IMR-90 (cell line): ENCODE data around the gene C11orf65. TPM values are rescaled to one million over a fixed set of nuclear protein-coding genes. Genes with fewer than 3 reads are reported as not detected.

Experiments
- ATAC-seq: fragments of 200-7000 bp; cut with Tn5 transposase; 2 replicates; pipeline ENCODE4 v1.9.1; 2020; ENCODE audit warnings: low read depth, mild to moderate bottlenecking, moderate library complexity
- BruUV-seq: library from RNA; stranded (reverse); fragments of 400-500 nt; replicated peaks from 2 replicates; lab custom pipeline; 2021; lab: Mats Ljungman, UMichigan
- CTCF ChIA-PET: fragments of 300-600 bp; formaldehyde crosslinking; extraction: SDS; loops from one replicate; lab custom pipeline; 2021; ENCODE audit warnings: antibody characterized with exemption; lab: Yijun Ruan, JAX
- POLR2A ChIA-PET: fragments of 300-600 bp; sonication (Branson Sonifier 250); formaldehyde crosslinking; loops from one replicate; lab custom pipeline; 2022; ENCODE audit warnings: antibody characterized with exemption; ENCODE audit not compliant: unreplicated experiment; lab: Charles Lee
- DNase-seq: peaks from one replicate; pipeline ENCODE4 v3.0.0; 2013
- H2AFZ ChIP-seq: replicated peaks from 2 replicates; pipeline ENCODE3; 2013; ENCODE audit warnings: low read length, mild to moderate bottlenecking; ENCODE audit not compliant: poor library complexity
- H2AK5ac ChIP-seq: 2 replicates; pipeline ENCODE4 v1.6.1; 2013; ENCODE audit warnings: low read depth, low read length, inconsistent platforms
- H2AK9ac ChIP-seq: replicated peaks from 2 replicates; pipeline ENCODE3; 2013; ENCODE audit warnings: mild to moderate bottlenecking, low read depth, low read length, moderate library complexity; ENCODE audit not compliant: poor library complexity
- H2BK120ac ChIP-seq: 2 replicates; pipeline ENCODE4 v1.6.1; 2013; ENCODE audit warnings: low read depth, low read length, inconsistent platforms
- H2BK15ac ChIP-seq: 3 replicates; pipeline ENCODE4 v1.6.1; 2013; ENCODE audit warnings: low read depth, low read length, inconsistent platforms
- H2BK20ac ChIP-seq: 2 replicates; pipeline ENCODE4 v1.6.1; 2013; ENCODE audit warnings: low read depth, mild to moderate bottlenecking, inconsistent platforms, low read length, moderate library complexity
- H2BK5ac ChIP-seq: 2 replicates; pipeline ENCODE4 v1.6.1; 2013; ENCODE audit warnings: mild to moderate bottlenecking, low read depth, low read length, inconsistent platforms; ENCODE audit not compliant: poor library complexity, severe bottlenecking
- H3K14ac ChIP-seq: replicated peaks from 2 replicates; pipeline ENCODE4 v1.6.1; 2013; ENCODE audit warnings: low read depth, low read length, inconsistent platforms
- H3K18ac ChIP-seq: 2 replicates; pipeline ENCODE4 v1.6.1; 2013; ENCODE audit warnings: low read depth, low read length, control low read depth
- H3K23ac ChIP-seq: 2 replicates; pipeline ENCODE4 v1.6.1; 2013; ENCODE audit warnings: low read depth, low read length, inconsistent platforms
- H3K27ac ChIP-seq: 2 replicates; pipeline ENCODE4 v1.5.1; 2013; ENCODE audit warnings: mild to moderate bottlenecking, control low read depth, low read length; ENCODE audit not compliant: insufficient read depth
- H3K27me3 ChIP-seq: 2 replicates; pipeline ENCODE4 v1.6.1; 2013; ENCODE audit warnings: low read length; ENCODE audit not compliant: control insufficient read depth, insufficient read depth
- H3K36me3 ChIP-seq: 2 replicates; pipeline ENCODE4 v1.6.1; 2013; ENCODE audit warnings: low read length, mixed read lengths; ENCODE audit not compliant: control insufficient read depth, insufficient read depth
- H3K4ac ChIP-seq: 2 replicates; pipeline ENCODE4 v1.6.1; 2013; ENCODE audit warnings: low read depth, low read length, inconsistent platforms
- H3K4me1 ChIP-seq: 2 replicates; pipeline ENCODE4 v1.6.1; 2013; ENCODE audit warnings: low read length, mixed read lengths; ENCODE audit not compliant: control insufficient read depth, insufficient read depth
- H3K4me2 ChIP-seq: 2 replicates; pipeline ENCODE4 v1.6.1; 2013; ENCODE audit warnings: low read depth, mild to moderate bottlenecking, control low read depth, low read length, moderate library complexity
- H3K4me3 ChIP-seq: 2 replicates; pipeline ENCODE4 v1.5.1; 2013; ENCODE audit warnings: low read depth, mild to moderate bottlenecking, control low read depth, low read length, moderate library complexity; ENCODE audit not compliant: insufficient read depth
- H3K56ac ChIP-seq: 2 replicates; pipeline ENCODE4 v1.6.1; 2013; ENCODE audit warnings: low read length, inconsistent platforms; ENCODE audit not compliant: insufficient read depth; ENCODE audit errors: extremely low read depth
- H3K79me1 ChIP-seq, 2 experiments: 2 replicates each; pipeline ENCODE4 v1.6.1; 2013; ENCODE audit warnings: low read length in 2 of 2, inconsistent platforms in 1 of 2, low read depth in 1 of 2
- H3K9ac ChIP-seq: 2 replicates; pipeline ENCODE4 v1.6.1; 2013; ENCODE audit warnings: low read depth, low read length, control low read depth
- H3K9me1 ChIP-seq: 2 replicates; pipeline ENCODE4 v1.6.1; 2013; ENCODE audit warnings: low read length, inconsistent platforms; ENCODE audit not compliant: insufficient read depth
- H3K9me3 ChIP-seq: 2 replicates; pipeline ENCODE4 v1.6.1; 2013; ENCODE audit warnings: low read length; ENCODE audit not compliant: control insufficient read depth, insufficient read depth
- H4K20me1 ChIP-seq: 2 replicates; pipeline ENCODE4 v1.6.1; 2013; ENCODE audit warnings: low read length, inconsistent platforms; ENCODE audit not compliant: insufficient read depth
- H4K5ac ChIP-seq: 2 replicates; pipeline ENCODE4 v1.6.1; 2013; ENCODE audit warnings: mild to moderate bottlenecking, low read depth, low read length, control low read depth
- H4K8ac ChIP-seq, 2 experiments: 2 replicates each; pipeline ENCODE4 v1.6.1; 2013; ENCODE audit warnings: low read depth in 2 of 2, low read length in 2 of 2, control low read depth in 1 of 2, inconsistent platforms in 1 of 2
- H4K91ac ChIP-seq: 2 replicates; pipeline ENCODE4 v1.6.1; 2013; ENCODE audit warnings: low read depth, low read length, inconsistent platforms; ENCODE audit not compliant: insufficient read depth
- BHLHE40 ChIP-seq: fragments of 150-350 bp; IDR thresholded peaks from 2 replicates; pipeline ENCODE4 v1.6.1; 2016; ENCODE audit warnings: mild to moderate bottlenecking, low read depth, low read length
- CEBPB ChIP-seq: IDR thresholded peaks from 2 replicates; pipeline ENCODE4 v1.6.1; 2012; ENCODE audit warnings: low read depth, low read length, improper control_type of control experiment
- CHD1 ChIP-seq: IDR thresholded peaks from 2 replicates; pipeline ENCODE4 v1.6.1; 2012; ENCODE audit warnings: low read depth, low read length, improper control_type of control experiment
- FOS ChIP-seq: fragments of 150-350 bp; IDR thresholded peaks from 2 replicates; pipeline ENCODE4 v1.6.1; 2016; ENCODE audit warnings: low read depth, low read length
- MAFK ChIP-seq: IDR thresholded peaks from 2 replicates; pipeline ENCODE4 v1.6.1; 2012; ENCODE audit warnings: low read depth, low read length, improper control_type of control experiment
- MAZ ChIP-seq: IDR thresholded peaks from 2 replicates; pipeline ENCODE4 v1.6.1; 2012; ENCODE audit warnings: low read depth, mild to moderate bottlenecking, low read length, improper control_type of control experiment, moderate library complexity, borderline replicate concordance
- MXI1 ChIP-seq: IDR thresholded peaks from 2 replicates; pipeline ENCODE4 v1.6.1; 2012; ENCODE audit warnings: low read depth, mild to moderate bottlenecking, low read length, moderate library complexity, borderline replicate concordance
- NFE2L2 ChIP-seq: fragments of 150-350 bp; IDR thresholded peaks from 2 replicates; pipeline ENCODE4 v1.6.1; 2016; ENCODE audit warnings: low read depth, mild to moderate bottlenecking, low read length
- POLR2A ChIP-seq: IDR thresholded peaks from 2 replicates; pipeline ENCODE4 v1.6.1; 2012; ENCODE audit warnings: mild to moderate bottlenecking, low read depth, low read length
- RAD21 ChIP-seq: IDR thresholded peaks from 2 replicates; pipeline ENCODE4 v1.6.1; 2012; ENCODE audit warnings: low read length, improper control_type of control experiment
- RCOR1 ChIP-seq: IDR thresholded peaks from 2 replicates; pipeline ENCODE4 v1.6.1; 2012; ENCODE audit warnings: mild to moderate bottlenecking, low read length, improper control_type of control experiment; ENCODE audit not compliant: insufficient replicate concordance
- RFX5 ChIP-seq: IDR thresholded peaks from 2 replicates; pipeline ENCODE4 v1.8.0; 2012; ENCODE audit warnings: low read depth, mild to moderate bottlenecking, low read length, moderate library complexity
- SMC3 ChIP-seq: fragments of 150-350 bp; IDR thresholded peaks from 2 replicates; pipeline ENCODE4 v1.6.1; 2016; ENCODE audit warnings: low read depth, mild to moderate bottlenecking, antibody characterized with exemption, low read length, moderate library complexity
- dilution Hi-C: fragments of 300-500 bp; cut with HindIII; formaldehyde crosslinking; loops from one replicate; pipeline ENCODE4 v1.14.3; 2018; ENCODE audit warnings: low sequenced_read_pairs; ENCODE audit not compliant: unreplicated experiment
- in situ Hi-C: fragments of 300-500 bp; cut with MboI; formaldehyde crosslinking; loops from 3 replicates; pipeline ENCODE4 v1.14.3; 2019; ENCODE audit warnings: low sequenced_read_pairs, inconsistent platforms, mixed read lengths
- intact Hi-C: fragments of 100-400 bp; cut with micrococcal nuclease; formaldehyde crosslinking; loops from 2 replicates; pipeline ENCODE4 v1.10.0; 2022
- polyA plus RNA-seq, 3 experiments: library from polyadenylated mRNA; depleted of rRNA; stranded (reverse); fragments of >200 nt; gene quantifications; 2 replicates each; pipeline ENCODE4 v1.2.3, GENCODE V29; 2012; ENCODE audit warnings: low replicate concordance in 1 of 3
- total RNA-seq: library from RNA; depleted of rRNA; stranded (reverse); fragments of >200 nt; gene quantifications from 2 replicates; pipeline ENCODE4 v1.2.3, GENCODE V29; 2012
- TF ChIP-seq, protein P1 (sequence below): fragments of 150-350 bp; IDR thresholded peaks from 2 replicates; pipeline ENCODE4 v1.6.1; 2017; ENCODE audit warnings: mild to moderate bottlenecking, antibody characterized with exemption, low read length, low read depth
- TF ChIP-seq, protein P2 (sequence below): fragments of 150-350 bp; IDR thresholded peaks from 2 replicates; pipeline ENCODE4 v1.6.1; 2016; ENCODE audit warnings: low read depth, mild to moderate bottlenecking, low read length, moderate library complexity, borderline replicate concordance
- TF ChIP-seq, protein P3 (sequence below): conservative IDR thresholded peaks from 2 replicates; pipeline ENCODE4 v1.5.1; 2012; ENCODE audit warnings: mild to moderate bottlenecking, low read depth, low read length, improper control_type of control experiment

Gene C11orf65
- total and polyA plus RNA-seq, 2 of the 4 experiments (the other 2 are of a cell fraction), result 0.12 to 0.18 TPM

DNA sequence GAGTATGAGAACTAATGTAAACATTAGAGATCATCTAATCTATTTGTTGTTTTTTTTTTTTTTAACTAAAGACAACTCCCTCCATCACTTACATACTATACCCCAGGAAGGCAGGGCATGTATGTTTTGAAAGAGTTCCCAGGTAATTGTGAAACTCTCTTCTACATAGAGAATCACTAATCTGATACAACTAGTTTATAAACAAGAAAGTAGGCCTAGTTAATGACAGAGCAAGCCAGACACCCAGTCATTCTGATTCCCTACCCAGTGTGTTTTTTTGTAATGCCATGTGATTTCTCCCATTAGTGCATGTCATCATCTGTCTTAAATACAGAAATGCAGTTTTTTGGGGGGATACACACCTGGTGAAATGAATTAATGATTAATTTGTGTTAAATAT, 120.9 kb downstream of the C11orf65 start:
- Histone ChIP-seq H3K9ac (no peak overlapping the region), H3K79me1 (no peaks in the 10 kb centered on the region), H3K27me3 (no peaks in the 10 kb centered on the region), H4K91ac (no peak overlapping the region), H2BK20ac (no peak overlapping the region), H4K8ac (no peak overlapping the region), H3K27ac (no peak overlapping the region), H3K56ac (no peak overlapping the region), H2BK120ac (no peak overlapping the region), H2AFZ (no peak overlapping the region), H4K5ac (no peak overlapping the region), H3K36me3 (peaks cover 7% of the 10 kb centered on the region; the same call in 1 of the 2 replicates), H3K23ac (no peak overlapping the region), H3K14ac (no peak overlapping the region), H3K9me1 (peaks cover 1% of the 10 kb centered on the region; the same call in 1 of the 2 replicates), H3K4me2 (no peak overlapping the region), H2AK5ac (no peak overlapping the region), H2BK15ac (no peak overlapping the region), H3K4ac (no peak overlapping the region), H3K4me1 (no peaks in the 10 kb centered on the region), H4K20me1 (no peaks in the 10 kb centered on the region), H3K18ac (no peak overlapping the region), H3K4me3 (no peak overlapping the region), H3K9me3 (no peaks in the 10 kb centered on the region), H2BK5ac (no peak overlapping the region), H2AK9ac (no peak overlapping the region)
- no TSS peak for BruUV-seq
- intact Hi-C loops (no loop called here), dilution Hi-C loops (no loop called here), in situ Hi-C loops (no loop called here)
- no peak for ATAC-seq
- CTCF ChIA-PET, result no interaction called here
- POLR2A ChIA-PET, result no interaction called here
- DNase-seq, result no peak
- TF ChIP-seq CHD1, result no peak
- TF ChIP-seq RCOR1, result no peak
- TF ChIP-seq, protein P1, sequence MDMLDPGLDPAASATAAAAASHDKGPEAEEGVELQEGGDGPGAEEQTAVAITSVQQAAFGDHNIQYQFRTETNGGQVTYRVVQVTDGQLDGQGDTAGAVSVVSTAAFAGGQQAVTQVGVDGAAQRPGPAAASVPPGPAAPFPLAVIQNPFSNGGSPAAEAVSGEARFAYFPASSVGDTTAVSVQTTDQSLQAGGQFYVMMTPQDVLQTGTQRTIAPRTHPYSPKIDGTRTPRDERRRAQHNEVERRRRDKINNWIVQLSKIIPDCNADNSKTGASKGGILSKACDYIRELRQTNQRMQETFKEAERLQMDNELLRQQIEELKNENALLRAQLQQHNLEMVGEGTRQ, result no peak
- TF ChIP-seq NFE2L2, result no peak
- no peak for TF ChIP-seq RAD21
- TF ChIP-seq SMC3, result no peak
- TF ChIP-seq, protein P2, sequence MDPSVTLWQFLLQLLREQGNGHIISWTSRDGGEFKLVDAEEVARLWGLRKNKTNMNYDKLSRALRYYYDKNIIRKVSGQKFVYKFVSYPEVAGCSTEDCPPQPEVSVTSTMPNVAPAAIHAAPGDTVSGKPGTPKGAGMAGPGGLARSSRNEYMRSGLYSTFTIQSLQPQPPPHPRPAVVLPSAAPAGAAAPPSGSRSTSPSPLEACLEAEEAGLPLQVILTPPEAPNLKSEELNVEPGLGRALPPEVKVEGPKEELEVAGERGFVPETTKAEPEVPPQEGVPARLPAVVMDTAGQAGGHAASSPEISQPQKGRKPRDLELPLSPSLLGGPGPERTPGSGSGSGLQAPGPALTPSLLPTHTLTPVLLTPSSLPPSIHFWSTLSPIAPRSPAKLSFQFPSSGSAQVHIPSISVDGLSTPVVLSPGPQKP, result no peak
- TF ChIP-seq, protein P3, sequence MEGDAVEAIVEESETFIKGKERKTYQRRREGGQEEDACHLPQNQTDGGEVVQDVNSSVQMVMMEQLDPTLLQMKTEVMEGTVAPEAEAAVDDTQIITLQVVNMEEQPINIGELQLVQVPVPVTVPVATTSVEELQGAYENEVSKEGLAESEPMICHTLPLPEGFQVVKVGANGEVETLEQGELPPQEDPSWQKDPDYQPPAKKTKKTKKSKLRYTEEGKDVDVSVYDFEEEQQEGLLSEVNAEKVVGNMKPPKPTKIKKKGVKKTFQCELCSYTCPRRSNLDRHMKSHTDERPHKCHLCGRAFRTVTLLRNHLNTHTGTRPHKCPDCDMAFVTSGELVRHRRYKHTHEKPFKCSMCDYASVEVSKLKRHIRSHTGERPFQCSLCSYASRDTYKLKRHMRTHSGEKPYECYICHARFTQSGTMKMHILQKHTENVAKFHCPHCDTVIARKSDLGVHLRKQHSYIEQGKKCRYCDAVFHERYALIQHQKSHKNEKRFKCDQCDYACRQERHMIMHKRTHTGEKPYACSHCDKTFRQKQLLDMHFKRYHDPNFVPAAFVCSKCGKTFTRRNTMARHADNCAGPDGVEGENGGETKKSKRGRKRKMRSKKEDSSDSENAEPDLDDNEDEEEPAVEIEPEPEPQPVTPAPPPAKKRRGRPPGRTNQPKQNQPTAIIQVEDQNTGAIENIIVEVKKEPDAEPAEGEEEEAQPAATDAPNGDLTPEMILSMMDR, result no peak
- no peak for TF ChIP-seq CEBPB
- TF ChIP-seq MAZ, result no peak
- TF ChIP-seq FOS, result no peak
- no peak for TF ChIP-seq MXI1
- no peak for TF ChIP-seq POLR2A
- TF ChIP-seq MAFK, result no peak
- TF ChIP-seq RFX5, result no peak
- no peak for TF ChIP-seq BHLHE40
